IMR-90 (cell line): ENCODE results near the gene M6PR.

Experiments
- CTCF ChIP-seq: conservative IDR thresholded peaks from 2 replicates; pipeline ENCODE4 v1.5.1; 2012; ENCODE audit warnings: mild to moderate bottlenecking, low read depth, low read length, improper control_type of control experiment
- FOS ChIP-seq: fragments of 150-350 bp; IDR thresholded peaks from 2 replicates; pipeline ENCODE4 v1.6.1; 2016; ENCODE audit warnings: low read depth, low read length
- MXI1 ChIP-seq: IDR thresholded peaks from 2 replicates; pipeline ENCODE4 v1.6.1; 2012; ENCODE audit warnings: low read depth, mild to moderate bottlenecking, low read length, moderate library complexity, borderline replicate concordance
- POLR2A ChIP-seq: IDR thresholded peaks from 2 replicates; pipeline ENCODE4 v1.6.1; 2012; ENCODE audit warnings: mild to moderate bottlenecking, low read depth, low read length
- RAD21 ChIP-seq: IDR thresholded peaks from 2 replicates; pipeline ENCODE4 v1.6.1; 2012; ENCODE audit warnings: low read length, improper control_type of control experiment
- USF2 ChIP-seq: fragments of 150-350 bp; IDR thresholded peaks from 2 replicates; pipeline ENCODE4 v1.6.1; 2017; ENCODE audit warnings: mild to moderate bottlenecking, antibody characterized with exemption, low read length, low read depth

GRCh38 chr12:8957561-8957960, 8.1 kb upstream of the M6PR start:
- TF ChIP-seq MXI1 (no peak), POLR2A (no peak), CTCF (no peak), RAD21 (no peak), USF2 (no peak), FOS (no peak)
